Esophagus muscularis mucosa (tissue), 4 donors: Measurements from ENCODE around the gene DNAH7. TPM values are rescaled to one million over a fixed set of nuclear protein-coding genes. Genes with fewer than 3 reads are reported as not detected.

Experiments
- DNase-seq: peaks from one replicate; pipeline ENCODE4 v3.0.0-alpha.2; 2017; ENCODE audit errors: extremely low spot score
- H3K27ac ChIP-seq, 4 donors: fragments of 200-600 bp; sonication (generic); replicated peaks in 1 of 4; 1 replicate in 3 of 4; 2 replicates in 1 of 4; pipeline ENCODE4 v1.5.1; 2016 to 2019; ENCODE audit warnings: mild to moderate bottlenecking in 1 of 4
- H3K27me3 ChIP-seq, 4 donors: fragments of 200-600 bp; sonication (generic); one replicate each; pipeline versions ENCODE4 v1.5.1 to v1.6.0; 2016 to 2019
- H3K36me3 ChIP-seq, 4 donors: fragments of 200-600 bp; sonication (generic); one replicate each; pipeline ENCODE4 v1.5.1; 2016 to 2019
- H3K4me1 ChIP-seq, 4 donors: fragments of 200-600 bp; sonication (generic); one replicate each; pipeline ENCODE4 v1.5.1; 2016 to 2019
- H3K4me3 ChIP-seq, 4 donors: fragments of 200-600 bp; sonication (generic); 1 replicate in 2 of 4; 2 replicates in 2 of 4; pipeline ENCODE4 v1.5.1; 2016 to 2019; ENCODE audit warnings: mild to moderate bottlenecking in 4 of 4, moderate library complexity in 1 of 4
- H3K9me3 ChIP-seq, 4 donors: fragments of 200-600 bp; sonication (generic); 1 replicate in 3 of 4; 2 replicates in 1 of 4; pipeline ENCODE4 v1.5.1; 2016 to 2019
- EP300 ChIP-seq: sonication (generic); formaldehyde crosslinking; IDR thresholded peaks from one replicate; pipeline ENCODE4 v1.6.1; 2017; ENCODE audit warnings: antibody characterized with exemption
- POLR2A ChIP-seq: fragments of 450-650 bp; IDR thresholded peaks from one replicate; pipeline ENCODE4 v1.6.1; 2017; ENCODE audit warnings: antibody characterized with exemption, moderate library complexity, mild to moderate bottlenecking, low read depth
- POLR2AphosphoS5 ChIP-seq, 2 donors: sonication (generic); formaldehyde crosslinking; IDR thresholded peaks; one replicate each; pipeline ENCODE4 v1.6.1; 2017; ENCODE audit warnings: antibody characterized with exemption in 2 of 2
- WGBS: methylation state at CpG from one replicate; pipeline ENCODE4 v1.1.5; 2018; 5-methylcytosine and 5-hydroxymethylcytosine counted together
- intact Hi-C: fragments of 100-400 bp; cut with DNase I; formaldehyde crosslinking; loops from one replicate; pipeline ENCODE4 v1.15.1; 2023
- total RNA-seq, 4 donors: library from RNA; depleted of rRNA; stranded (reverse); fragments of >200 nt; gene quantifications; one replicate each; pipeline versions ENCODE4 v1.1.0 to v1.2.1, GENCODE V29; 2016
- TF ChIP-seq, protein P1 (sequence below), 3 experiments: fragments of 200-600 bp in 2 of 3; fragments of 450-650 bp in 1 of 3; sonication (generic) in 2 of 3; IDR thresholded peaks; one replicate each; pipeline ENCODE4 v1.5.1; 2017 to 2019; ENCODE audit warnings: antibody characterized with exemption in 3 of 3, mild to moderate bottlenecking in 2 of 3, moderate library complexity in 1 of 3

Gene DNAH7
- total RNA-seq, 4 donors from 2014 or later = 0.39 to 0.98 (median 0.66) TPM

DNA sequence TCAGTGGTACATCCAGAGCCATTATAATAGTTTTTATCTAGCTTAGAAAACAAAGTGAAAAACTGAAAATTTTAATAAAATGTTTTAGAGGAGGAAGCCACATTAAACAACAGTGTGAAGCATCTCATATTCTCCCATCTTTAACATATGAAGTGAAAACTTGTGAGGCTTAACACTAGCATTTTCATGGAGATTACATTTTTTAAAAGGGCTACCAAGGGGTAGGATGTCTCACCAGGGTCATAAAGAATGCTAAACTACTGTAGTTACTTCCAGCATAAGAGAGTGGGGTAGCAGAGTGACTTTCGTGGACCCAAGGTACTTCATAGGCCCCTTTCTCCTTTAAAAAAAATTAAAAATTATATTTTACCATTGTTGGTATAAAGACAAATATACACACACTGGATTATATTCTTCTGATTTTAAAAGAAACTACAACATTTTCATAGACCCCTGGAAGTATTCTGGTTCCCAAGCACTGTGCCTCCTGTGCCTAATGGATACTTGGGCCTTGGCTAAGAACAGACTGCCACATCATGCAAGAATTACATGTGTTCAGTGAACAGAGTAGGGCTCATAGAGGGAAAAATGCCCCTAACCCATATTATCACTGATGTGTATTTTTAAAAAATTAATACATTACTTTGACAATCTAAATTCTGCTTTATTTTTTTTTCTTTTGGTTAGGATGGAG, 263.2 kb downstream of the DNAH7 start:
- TF ChIP-seq EP300 (no peak), POLR2AphosphoS5 (IDR thresholded peaks at IDR 0.05) (no peak), POLR2A (no peak)
- TF ChIP-seq, protein P1, sequence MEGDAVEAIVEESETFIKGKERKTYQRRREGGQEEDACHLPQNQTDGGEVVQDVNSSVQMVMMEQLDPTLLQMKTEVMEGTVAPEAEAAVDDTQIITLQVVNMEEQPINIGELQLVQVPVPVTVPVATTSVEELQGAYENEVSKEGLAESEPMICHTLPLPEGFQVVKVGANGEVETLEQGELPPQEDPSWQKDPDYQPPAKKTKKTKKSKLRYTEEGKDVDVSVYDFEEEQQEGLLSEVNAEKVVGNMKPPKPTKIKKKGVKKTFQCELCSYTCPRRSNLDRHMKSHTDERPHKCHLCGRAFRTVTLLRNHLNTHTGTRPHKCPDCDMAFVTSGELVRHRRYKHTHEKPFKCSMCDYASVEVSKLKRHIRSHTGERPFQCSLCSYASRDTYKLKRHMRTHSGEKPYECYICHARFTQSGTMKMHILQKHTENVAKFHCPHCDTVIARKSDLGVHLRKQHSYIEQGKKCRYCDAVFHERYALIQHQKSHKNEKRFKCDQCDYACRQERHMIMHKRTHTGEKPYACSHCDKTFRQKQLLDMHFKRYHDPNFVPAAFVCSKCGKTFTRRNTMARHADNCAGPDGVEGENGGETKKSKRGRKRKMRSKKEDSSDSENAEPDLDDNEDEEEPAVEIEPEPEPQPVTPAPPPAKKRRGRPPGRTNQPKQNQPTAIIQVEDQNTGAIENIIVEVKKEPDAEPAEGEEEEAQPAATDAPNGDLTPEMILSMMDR (IDR thresholded peaks at IDR 0.05) = no peak
- Histone ChIP-seq H3K9me3 (no peaks in the 10 kb centered on the region), H3K27ac (no peak overlapping the region), H3K27me3 (no peaks in the 10 kb centered on the region), H3K36me3 (no peaks in the 10 kb centered on the region), H3K4me3 (no peak overlapping the region), H3K4me1 (no peaks in the 10 kb centered on the region)
- intact Hi-C loops = no loop called here
- 81% methylated on average over 1 of the region's 1 CpG for WGBS
- no peak for DNase-seq

DNA sequence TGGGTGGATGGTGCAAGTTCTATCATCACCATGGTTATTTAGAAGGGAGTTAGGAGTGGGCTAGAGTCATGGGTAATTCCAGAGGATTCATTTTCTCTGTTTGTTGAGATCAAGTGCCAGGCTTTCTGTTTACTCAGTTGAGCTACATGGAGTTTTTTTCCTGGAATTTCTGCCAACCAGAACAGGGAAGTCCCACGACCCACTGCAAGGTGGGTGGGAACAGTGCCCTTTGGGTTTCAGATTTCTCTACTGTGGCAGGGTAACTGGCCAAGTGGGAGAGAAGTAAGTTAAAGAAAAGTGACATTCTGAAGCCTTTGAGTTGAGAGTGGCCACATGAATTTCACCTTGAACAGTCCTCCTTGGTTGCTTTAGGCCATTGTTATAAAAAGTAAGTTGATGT, 272.8 kb downstream of the DNAH7 start:
- intact Hi-C loops = no loop called here
- DNase-seq = no peak
- 71% methylated on average over 1 of the region's 1 CpG for WGBS
- H3K4me1 ChIP-seq = no peaks in the 10 kb centered on the region
- H3K4me3 ChIP-seq = no peak overlapping the region
- H3K36me3 ChIP-seq = no peaks in the 10 kb centered on the region
- H3K27me3 ChIP-seq = no peaks in the 10 kb centered on the region
- no peak overlapping the region for H3K27ac ChIP-seq
- H3K9me3 ChIP-seq = no peaks in the 10 kb centered on the region
- TF ChIP-seq, protein P1 (IDR thresholded peaks at IDR 0.05) = no peak
- TF ChIP-seq POLR2AphosphoS5 (IDR thresholded peaks at IDR 0.05) (no peak), POLR2A (no peak), EP300 (no peak)

DNA sequence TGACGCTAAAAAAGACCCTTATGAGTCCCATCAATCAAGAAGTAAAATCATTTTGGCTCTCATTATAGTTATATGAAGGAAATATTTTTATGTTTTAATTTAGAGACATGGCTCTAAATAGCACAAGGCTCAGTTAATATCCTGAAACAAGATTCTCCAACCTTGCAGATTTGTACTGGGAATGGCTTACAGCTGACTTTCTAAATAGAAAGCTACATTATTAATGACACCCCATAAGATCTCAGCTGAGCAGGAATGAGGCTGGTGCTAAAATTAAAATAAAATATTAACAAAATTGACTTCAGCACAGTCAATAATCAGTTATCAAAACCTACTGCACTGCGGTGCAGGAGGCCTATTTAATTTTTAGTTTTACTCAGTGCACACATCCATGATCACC, 274.8 kb downstream of the DNAH7 start:
- Histone ChIP-seq H3K36me3 (no peaks in the 10 kb centered on the region), H3K27me3 (no peaks in the 10 kb centered on the region), H3K4me3 (no peak overlapping the region), H3K27ac (no peak overlapping the region), H3K4me1 (no peaks in the 10 kb centered on the region), H3K9me3 (no peaks in the 10 kb centered on the region)
- intact Hi-C loops = no loop called here
- TF ChIP-seq POLR2A = no peak
- TF ChIP-seq POLR2AphosphoS5 (IDR thresholded peaks at IDR 0.05) = no peak
- no peak for TF ChIP-seq EP300
- TF ChIP-seq, protein P1 (IDR thresholded peaks at IDR 0.05) = no peak
- WGBS = 86% methylated on average over 2 of the region's 2 CpGs
- DNase-seq = no peak

DNA sequence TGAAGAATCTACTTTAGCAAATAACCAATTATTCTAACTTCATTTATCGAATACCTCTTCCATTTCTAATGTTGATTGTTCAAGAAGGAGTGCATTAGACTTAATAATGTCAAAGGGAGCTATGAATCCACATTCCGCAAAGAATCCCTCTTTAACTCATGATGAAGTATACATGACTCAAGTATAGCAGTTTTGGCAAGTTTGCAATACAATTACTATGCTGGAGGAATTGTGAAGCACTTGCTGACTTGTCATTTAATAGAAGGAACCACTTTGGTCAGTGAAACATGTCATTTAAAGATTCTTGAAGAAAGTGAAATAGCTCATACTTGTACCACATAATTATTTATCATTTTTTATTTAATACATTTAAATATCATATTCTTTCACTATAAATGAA, 286.5 kb downstream of the DNAH7 start:
- 91% methylated on average over 2 of the region's 2 CpGs for WGBS
- Histone ChIP-seq H3K27ac (no peak overlapping the region), H3K4me3 (no peak overlapping the region), H3K9me3 (no peaks in the 10 kb centered on the region), H3K4me1 (no peaks in the 10 kb centered on the region), H3K36me3 (no peaks in the 10 kb centered on the region), H3K27me3 (no peaks in the 10 kb centered on the region)
- DNase-seq = no peak
- intact Hi-C loops = no loop called here
- TF ChIP-seq POLR2AphosphoS5 (IDR thresholded peaks at IDR 0.05) (no peak), EP300 (no peak), POLR2A (no peak)
- TF ChIP-seq, protein P1 (IDR thresholded peaks at IDR 0.05) = no peak

DNA sequence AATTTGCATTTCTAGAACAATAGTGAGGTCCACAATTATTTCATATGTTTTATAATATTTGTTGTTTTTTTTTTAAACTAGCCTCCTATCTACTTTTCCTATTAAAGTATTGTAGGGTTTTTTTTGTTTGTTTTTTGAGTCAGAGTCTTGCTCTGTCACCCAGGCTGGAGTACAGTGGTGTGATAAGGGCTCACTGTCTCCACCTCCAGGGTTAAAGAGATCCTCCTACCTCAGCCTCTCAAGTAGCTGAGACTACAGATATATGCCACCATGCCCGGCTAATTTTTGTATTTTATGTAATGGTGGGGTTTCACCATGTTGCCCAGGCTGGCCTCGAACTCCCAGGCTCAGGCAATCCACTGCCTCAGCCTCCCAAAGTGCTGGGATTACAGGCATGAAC, 289.1 kb downstream of the DNAH7 start:
- 90% methylated on average over 2 of the region's 2 CpGs for WGBS
- H3K36me3 ChIP-seq = no peaks in the 10 kb centered on the region
- H3K4me3 ChIP-seq = no peak overlapping the region
- intact Hi-C loops = no loop called here
- no peaks in the 10 kb centered on the region for H3K4me1 ChIP-seq
- no peaks in the 10 kb centered on the region for H3K27me3 ChIP-seq
- DNase-seq = no peak
- TF ChIP-seq POLR2AphosphoS5 (IDR thresholded peaks at IDR 0.05) (no peak), POLR2A (no peak), EP300 (no peak)
- TF ChIP-seq, protein P1 (IDR thresholded peaks at IDR 0.05) = no peak
- H3K9me3 ChIP-seq = no peaks in the 10 kb centered on the region
- no peak overlapping the region for H3K27ac ChIP-seq
